HepG2 (cell line): ENCODE measurements around the gene CDH13. TPM values are rescaled to one million over a fixed set of nuclear protein-coding genes. Genes with fewer than 3 reads are reported as not detected.

ENCODE experiments used
- ATAC-seq: fragments of 200-7000 bp; cut with Tn5 transposase; 3 replicates; pipeline ENCODE4 v1.9.1; 2020; ENCODE audit warnings: mild to moderate bottlenecking, moderate library complexity
- BruUV-seq: library from RNA; stranded (reverse); fragments of 400-500 nt; replicated peaks from 2 replicates; lab custom pipeline; 2021; lab: Mats Ljungman, UMichigan
- CTCF ChIA-PET: fragments of 300-600 bp; formaldehyde crosslinking; extraction: SDS; loops from one replicate; lab custom pipeline; 2021; ENCODE audit warnings: low total read pairs, inconsistent platforms, low intra/inter-chr PET ratio; lab: Yijun Ruan, JAX
- POLR2A ChIA-PET: fragments of 350-600 bp; sonication (Branson Sonifier 250); formaldehyde crosslinking; loops from one replicate; lab custom pipeline; 2020; ENCODE audit warnings: antibody characterized with exemption, inconsistent platforms; lab: Yijun Ruan, JAX
- DNase-seq: peaks from one replicate; pipeline ENCODE4 v3.0.0-alpha.2; 2015; ENCODE audit warnings: low spot score
- FAIRE-seq: peaks from 3 replicates; lab custom pipeline; 2011; peaks lifted over from hg19 to GRCh38; lab: Jason Lieb, UNC
- H2AFZ ChIP-seq: one replicate; pipeline ENCODE4 v1.6.1; 2011; ENCODE audit warnings: low read length, inconsistent platforms
- H3K27ac ChIP-seq: fragments of 300-600 bp; 3 replicates; pipeline ENCODE4 v1.8.0; 2011; ENCODE audit warnings: mixed run types, mild to moderate bottlenecking, mixed read lengths, low read length, inconsistent platforms; ENCODE audit not compliant: insufficient read depth; ENCODE audit errors: extremely low read length
- H3K27me3 ChIP-seq, 2 experiments: fragments of 200-600 bp in 1 of 2; 2 replicates in 1 of 2; 3 replicates in 1 of 2; pipeline versions ENCODE4 v1.6.0 to v1.8.0; 2011; ENCODE audit warnings: low read length in 2 of 2, mild to moderate bottlenecking in 2 of 2, moderate library complexity in 2 of 2, inconsistent platforms in 1 of 2; ENCODE audit not compliant: insufficient read depth in 2 of 2, control insufficient read depth in 1 of 2
- H3K36me3 ChIP-seq, 2 experiments: fragments of 200-600 bp in 1 of 2; replicated peaks in 1 of 2; 2 replicates in 1 of 2; 3 replicates in 1 of 2; pipeline versions ENCODE4 v1.5.1 to v1.8.0; 2011; ENCODE audit warnings: low read length in 2 of 2, inconsistent platforms in 1 of 2; ENCODE audit not compliant: insufficient read depth in 2 of 2, control insufficient read depth in 1 of 2
- H3K4me1 ChIP-seq: 2 replicates; pipeline ENCODE4 v1.5.1; 2012; ENCODE audit warnings: low read length, inconsistent platforms; ENCODE audit not compliant: insufficient read depth
- H3K4me2 ChIP-seq: 2 replicates; pipeline ENCODE4 v1.6.0; 2011; ENCODE audit warnings: low read depth, low read length, inconsistent platforms
- H3K4me3 ChIP-seq, 3 experiments: fragments of 200-600 bp in 1 of 3; sonication (generic), shearing (Covaris generic) in 1 of 3; replicated peaks in 1 of 3; 2 replicates each; pipeline ENCODE4 v1.5.1; 2011 to 2016; ENCODE audit warnings: low read length in 3 of 3, inconsistent platforms in 2 of 3, low read depth in 2 of 3, mild to moderate bottlenecking in 2 of 3, control low read depth in 1 of 3, mixed read lengths in 1 of 3; ENCODE audit not compliant: insufficient read depth in 1 of 3
- H3K79me2 ChIP-seq: one replicate; pipeline ENCODE4 v1.6.1; 2011; ENCODE audit warnings: low read length, inconsistent platforms; ENCODE audit not compliant: insufficient read depth
- H3K9ac ChIP-seq: 2 replicates; pipeline ENCODE4 v1.6.0; 2011; ENCODE audit warnings: mild to moderate bottlenecking, low read depth, low read length, inconsistent platforms; ENCODE audit not compliant: insufficient read depth
- H3K9me3 ChIP-seq: 2 replicates; pipeline ENCODE4 v1.5.1; 2012; ENCODE audit warnings: mild to moderate bottlenecking, low read length
- H4K20me1 ChIP-seq: 2 replicates; pipeline ENCODE4 v1.6.0; 2011; ENCODE audit warnings: inconsistent platforms, mild to moderate bottlenecking, low read length, moderate library complexity; ENCODE audit not compliant: insufficient read depth
- CBX5 ChIP-seq: sonication (generic); formaldehyde crosslinking; IDR thresholded peaks from 2 replicates; pipeline ENCODE4 v1.4.0; 2020; ENCODE audit warnings: missing genetic modification reagents, borderline replicate concordance
- FOXO4 ChIP-seq: sonication (generic); formaldehyde crosslinking; conservative IDR thresholded peaks from 2 replicates; pipeline ENCODE4 v1.8.1; 2023; ENCODE audit warnings: missing genetic modification reagents
- JUNB ChIP-seq: sonication (generic); formaldehyde crosslinking; IDR thresholded peaks from 2 replicates; pipeline ENCODE4 v1.8.0; 2022; ENCODE audit warnings: missing genetic modification reagents, mild to moderate bottlenecking, borderline replicate concordance
- KDM5B ChIP-seq: sonication (generic); formaldehyde crosslinking; IDR thresholded peaks from 2 replicates; pipeline ENCODE4 v1.4.0; 2020; ENCODE audit warnings: missing genetic modification reagents, mild to moderate bottlenecking, borderline replicate concordance
- ZNF710 ChIP-seq: sonication (generic); formaldehyde crosslinking; IDR thresholded peaks from 2 replicates; pipeline ENCODE4 v1.5.0; 2020; ENCODE audit warnings: mild to moderate bottlenecking, missing genetic modification reagents, borderline replicate concordance
- WGBS: methylation state at CpG from one replicate; pipeline ENCODE4 v1.1.6; 2017; ENCODE audit warnings: low lambda C conversion rate; 5-methylcytosine and 5-hydroxymethylcytosine counted together
- in situ Hi-C: cut with HindIII; loops from 2 replicates; pipeline ENCODE4 v1.10.0; 2017; ENCODE audit warnings: low pct_unique_long_range_greater_than_20kb; ENCODE audit not compliant: extremely low pct_ligation_motif_present
- intact Hi-C: fragments of 100-400 bp; cut with micrococcal nuclease; formaldehyde crosslinking; loops from one replicate; pipeline ENCODE4 v1.10.0; 2022; ENCODE audit not compliant: unreplicated experiment
- polyA plus RNA-seq, 8 experiments: library from polyadenylated mRNA; depleted of rRNA in 3 of 8; stranded (reverse) in 7 of 8; unstranded in 1 of 8; fragments of >200 nt; fragmentation: Illumina TruSeq in 4 of 8; extraction: Trizol in 4 of 8; gene quantifications; 2 replicates each; pipeline versions ENCODE4 v1.2.1 to v1.2.3, GENCODE V29; 2011 to 2016; ENCODE audit warnings: low read depth in 4 of 8, missing spikeins in 1 of 8, mixed read lengths in 1 of 8; ENCODE audit not compliant: insufficient read depth in 1 of 8
- total RNA-seq, 5 experiments: library from RNA; depleted of rRNA; stranded (reverse); fragments of >200 nt; fragmentation: Illumina TruSeq; extraction: Trizol; gene quantifications; 2 replicates each; pipeline ENCODE4 v1.2.3, GENCODE V29; 2016; ENCODE audit warnings: low read depth in 1 of 5

CDH13 gene
- total and polyA plus RNA-seq, 2 of the 13 experiments (the other 11 are each of a cell fraction or from before 2014, with no cell fraction given): not detected

- CTCF ChIA-PET: no interaction called here
- no peak for ATAC-seq
These were observed 231.1 kb downstream of the CDH13 start for GRCh38 chr16:82857693-82858365.

More at GRCh38 chr16:82857693-82858365, 231.1 kb downstream of the CDH13 start:
- intact Hi-C loops: no loop called here
- 14% methylated on average over 6 of the region's 6 CpGs for WGBS
- Histone ChIP-seq H3K9ac (no peak overlapping the region), H3K4me2 (no peak overlapping the region), H3K27ac (no peak overlapping the region), H3K36me3 (no peaks in the 10 kb centered on the region), H3K9me3 (peaks cover 66% of the 10 kb centered on the region), H3K4me3 (no peak overlapping the region), H3K4me1 (no peaks in the 10 kb centered on the region), H2AFZ (no peak overlapping the region), H3K79me2 (no peaks in the 10 kb centered on the region), H3K27me3 (no peaks in the 10 kb centered on the region), H4K20me1 (no peaks in the 10 kb centered on the region)
- in situ Hi-C loops: no loop called here
- POLR2A ChIA-PET: no interaction called here
- DNase-seq (no peak), FAIRE-seq (no peak)
- no TSS peak for BruUV-seq
- TF ChIP-seq JUNB (CRISPR knock-in tag): no peak
- TF ChIP-seq KDM5B (CRISPR knock-in tag): no peak
- TF ChIP-seq ZNF710 (CRISPR knock-in tag): no peak
- no peak for TF ChIP-seq FOXO4 (CRISPR knock-in tag)
- no peak for TF ChIP-seq CBX5 (CRISPR knock-in tag)
